Dedifferentiated amniotic fluid mesenchymal stem cell (primary cell): Measurements from ENCODE around the gene TUBB2B.
"Not testable (repeated sequence)": the region's sequence is repeated elsewhere in the genome, so short reads cannot be mapped to it uniquely, and the experiment has no call there.

Experiments
- DNase-seq: peaks from one replicate; pipeline ENCODE4 v3.0.0-alpha.2; 2016; ENCODE audit errors: extremely low spot score

Gene TUBB2B

DNA sequence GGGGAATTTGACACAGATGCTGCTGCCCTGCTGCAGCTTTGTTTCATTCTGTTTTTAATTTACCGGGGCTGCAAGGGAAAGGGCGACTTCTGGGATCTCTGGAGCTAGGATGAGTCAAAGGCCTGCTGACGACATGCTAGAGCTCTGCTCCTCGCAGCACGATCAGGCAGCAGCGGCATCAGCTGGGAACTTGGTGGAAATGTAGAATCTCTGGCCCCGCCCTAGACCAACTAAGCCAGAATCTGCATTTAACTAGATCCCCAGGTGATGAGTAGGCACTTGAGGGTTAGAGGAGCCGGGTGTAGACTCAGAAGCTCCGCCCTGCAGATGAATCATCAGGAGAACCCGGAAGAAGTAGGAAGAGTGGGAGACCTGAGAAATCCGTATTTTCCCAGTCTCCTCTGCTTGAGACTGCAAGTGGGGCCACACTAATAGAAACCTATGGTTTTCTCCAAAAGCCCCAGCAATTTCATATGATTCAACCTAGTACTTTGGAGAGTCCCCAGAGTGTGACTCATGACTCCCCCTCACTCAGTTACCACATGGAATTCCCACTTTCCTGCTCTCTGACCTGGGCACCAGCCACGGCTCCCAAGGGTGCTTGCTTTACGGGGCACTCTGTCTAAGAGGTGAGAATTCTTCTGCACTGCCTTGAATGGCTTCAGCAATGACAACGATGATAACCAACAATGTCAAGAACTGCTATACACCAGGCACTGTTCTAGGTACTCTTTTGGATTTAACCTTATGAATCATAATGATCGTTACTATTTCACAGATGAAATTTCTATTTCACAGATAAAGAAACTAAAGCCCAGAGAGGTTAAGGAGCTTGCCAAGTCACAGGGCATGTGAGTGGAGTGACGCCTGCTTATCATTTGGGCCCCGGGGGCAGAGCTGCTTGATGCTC is 18.1 kb downstream of the TUBB2B start:
- peak; percentile 94 for DNase-seq

DNA sequence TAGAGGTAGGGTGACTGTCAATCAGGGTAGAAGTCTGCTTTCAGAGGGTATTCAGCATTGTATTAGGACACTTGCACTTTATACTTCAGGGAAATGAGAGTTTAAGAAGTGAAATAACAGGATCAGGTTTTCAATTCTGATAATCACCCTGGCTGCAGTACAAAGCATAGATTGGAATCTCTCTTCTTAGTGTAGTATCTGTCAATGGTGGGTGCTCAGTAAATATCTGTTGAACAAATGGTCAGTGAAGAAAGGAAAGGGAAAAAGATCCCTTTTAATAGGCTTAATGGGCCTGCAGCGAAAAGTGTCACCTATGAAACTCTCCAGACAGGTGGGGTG is 18.7 kb downstream of the TUBB2B start:
- no peak for DNase-seq

DNA sequence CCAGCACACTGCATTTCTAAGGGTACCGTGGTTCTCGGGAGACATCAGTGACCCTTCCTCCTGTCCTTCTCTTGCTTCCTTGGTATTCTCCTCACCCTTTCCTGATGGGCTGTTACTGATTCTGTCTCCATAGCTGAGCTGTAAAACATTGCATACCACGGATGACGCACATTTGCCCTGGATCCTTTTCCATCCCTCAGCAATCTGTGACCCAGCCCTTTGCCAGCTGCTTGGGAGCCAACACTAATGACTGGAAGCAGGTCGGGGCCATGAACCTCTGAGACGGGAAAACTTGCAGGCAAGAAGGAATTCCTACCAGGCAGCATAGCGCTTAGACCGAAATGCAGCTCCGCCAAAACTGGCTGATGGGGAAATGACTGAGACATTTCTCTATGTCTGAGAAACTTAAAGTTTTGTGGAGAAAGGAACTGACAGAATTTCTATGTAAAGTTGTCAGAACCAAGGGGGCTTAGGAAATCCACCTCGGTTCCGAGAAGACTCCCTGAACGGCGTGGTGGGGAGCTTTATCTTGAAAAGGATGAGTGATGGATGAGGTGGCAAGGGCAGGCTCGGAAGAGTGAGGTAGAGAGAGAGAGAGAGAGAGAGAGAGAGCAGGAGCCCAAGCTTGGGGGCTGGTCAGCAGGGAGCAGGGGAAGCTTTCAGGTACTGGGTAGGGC is 19.2 kb downstream of the TUBB2B start:
- DNase-seq: peak; percentile 78

DNA sequence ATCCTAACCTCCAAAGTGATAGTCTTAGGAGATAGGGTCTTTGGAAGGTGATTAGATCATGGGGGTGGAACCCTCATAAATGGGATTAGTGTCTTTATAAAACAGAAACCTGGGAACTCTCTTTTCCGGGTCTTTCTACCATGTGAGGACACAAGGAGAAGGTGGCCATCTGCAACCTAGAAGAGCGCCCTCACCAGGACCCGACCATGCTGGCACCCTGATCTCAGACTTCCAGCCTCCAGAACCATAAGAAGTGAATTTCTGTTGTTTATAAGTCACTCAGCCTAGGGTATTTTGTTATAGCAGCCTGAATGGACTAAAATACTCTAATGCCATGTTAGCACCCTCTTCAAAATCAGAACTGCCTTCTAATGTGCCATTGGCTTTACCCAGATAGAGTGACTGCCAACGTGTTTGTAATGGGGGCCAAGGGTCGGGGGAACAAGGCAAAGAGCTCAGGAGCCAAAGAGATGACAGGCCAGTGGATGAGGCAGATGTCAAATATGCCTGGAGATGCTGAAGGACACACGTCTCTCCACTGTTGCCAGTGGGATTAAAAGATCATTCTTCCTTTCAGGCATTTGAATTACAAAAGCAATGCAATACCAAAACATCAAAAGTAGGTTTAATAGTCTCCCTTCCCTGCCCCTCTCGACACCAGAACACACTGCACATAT is 21.0 kb downstream of the TUBB2B start:
- DNase-seq: no peak

DNA sequence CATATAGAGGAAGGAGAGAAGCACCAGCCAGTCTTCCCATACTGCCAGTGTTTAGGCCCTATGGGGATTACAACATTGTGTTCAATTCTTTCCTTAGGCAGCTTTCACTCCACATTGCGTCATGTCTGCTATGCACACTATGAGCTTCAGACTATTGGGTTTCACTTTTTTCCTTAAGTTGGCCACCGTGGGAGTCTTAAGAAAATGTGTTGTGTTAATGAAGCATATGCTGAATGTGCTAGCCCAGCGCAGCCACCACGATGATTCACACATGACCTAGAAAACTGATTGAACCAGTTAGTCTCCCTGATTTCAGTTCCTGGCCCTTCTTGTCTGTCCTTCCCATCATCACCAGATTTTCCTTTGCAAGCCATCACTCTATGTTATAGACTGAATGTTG is 21.5 kb downstream of the TUBB2B start:
- peak; percentile 73 for DNase-seq

DNA sequence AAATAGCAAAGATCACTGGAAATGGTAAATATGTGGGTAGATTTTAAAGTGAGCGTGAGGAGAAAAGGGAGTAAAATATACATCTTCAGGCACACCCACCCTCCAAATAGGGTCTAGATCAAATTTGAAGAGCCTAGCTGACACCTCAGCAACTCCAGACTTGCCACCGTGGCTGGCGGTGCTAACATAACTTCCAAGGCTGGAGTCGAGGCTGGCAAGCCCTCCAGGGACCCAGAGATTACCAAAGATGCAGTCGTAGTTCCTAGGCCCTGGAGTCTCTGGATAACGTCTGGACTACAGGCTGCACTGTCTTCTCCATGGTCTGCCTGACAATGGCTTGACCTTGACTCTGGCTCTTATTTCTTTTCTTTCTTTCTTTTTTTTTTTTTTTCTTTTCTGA is 22.5 kb downstream of the TUBB2B start:
- no peak for DNase-seq

DNA sequence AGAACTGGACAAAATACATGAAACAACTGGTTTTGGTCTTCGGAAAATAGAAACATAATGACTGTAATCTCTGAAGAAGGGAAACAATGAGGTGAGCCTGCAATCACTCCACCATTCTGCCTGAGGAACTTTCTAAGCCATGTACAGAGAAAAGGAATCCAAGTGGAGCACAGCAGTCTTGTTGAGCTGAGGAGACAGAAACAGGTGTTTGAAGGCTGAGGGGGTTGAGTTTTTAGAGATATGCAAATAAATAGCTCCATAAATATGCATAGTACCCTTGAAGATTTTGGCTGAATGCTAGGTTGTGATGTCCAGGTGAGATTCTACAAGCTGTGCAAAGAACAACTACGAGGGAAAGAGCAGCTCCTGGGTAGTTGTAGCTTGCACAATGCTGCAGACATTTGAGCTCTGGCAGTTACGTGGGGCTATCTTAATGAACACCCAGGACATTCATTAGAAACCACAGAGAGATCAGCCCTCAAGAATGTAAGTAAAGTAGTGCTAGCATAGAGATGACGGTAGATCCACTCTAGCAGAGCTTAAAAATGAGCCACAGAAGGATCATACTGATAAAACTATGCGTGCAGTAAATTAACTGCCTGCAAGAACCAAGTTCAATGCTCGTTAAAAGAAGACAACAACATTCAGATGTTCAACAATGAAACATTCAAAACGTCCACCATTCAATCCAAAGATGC is 24.3 kb downstream of the TUBB2B start:
- no peak for DNase-seq

DNA sequence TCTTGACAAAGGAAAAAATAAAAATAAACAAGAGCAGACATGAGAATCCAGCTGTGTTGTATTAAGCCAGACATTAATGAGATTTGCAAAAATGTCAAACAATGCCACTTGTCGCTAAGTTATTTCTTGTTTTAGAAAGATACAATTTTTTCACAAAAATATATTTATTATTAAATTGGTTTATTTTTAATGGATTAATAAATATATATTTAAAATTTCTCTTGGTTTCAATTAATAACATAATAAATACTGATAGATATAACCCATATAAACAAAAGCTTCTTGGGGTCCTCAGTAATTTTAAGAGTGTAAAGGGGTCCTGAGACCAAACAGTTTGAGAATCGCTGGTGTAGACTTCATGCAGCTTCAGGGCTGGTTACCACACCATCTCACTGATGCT is 26.1 kb downstream of the TUBB2B start:
- no peak for DNase-seq

DNA sequence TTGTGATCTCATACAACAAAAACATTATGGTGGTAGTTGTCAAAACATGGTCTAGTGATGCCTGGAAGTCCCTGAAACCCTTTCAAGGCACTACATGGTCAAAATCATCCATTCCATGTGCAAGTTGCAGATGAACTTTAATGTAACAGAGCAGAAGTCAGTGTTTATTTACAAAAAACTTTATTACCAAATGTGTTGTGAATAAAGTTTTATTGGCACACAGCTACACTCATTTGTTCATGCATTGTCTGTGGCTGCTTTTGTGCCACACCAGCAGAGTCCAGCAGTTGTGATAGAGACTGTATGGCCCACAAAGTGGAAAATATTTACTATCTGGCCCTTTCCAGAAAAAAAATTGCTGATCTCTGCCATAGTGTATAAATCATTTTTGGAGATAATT is 26.8 kb downstream of the TUBB2B start:
- no peak for DNase-seq

DNA sequence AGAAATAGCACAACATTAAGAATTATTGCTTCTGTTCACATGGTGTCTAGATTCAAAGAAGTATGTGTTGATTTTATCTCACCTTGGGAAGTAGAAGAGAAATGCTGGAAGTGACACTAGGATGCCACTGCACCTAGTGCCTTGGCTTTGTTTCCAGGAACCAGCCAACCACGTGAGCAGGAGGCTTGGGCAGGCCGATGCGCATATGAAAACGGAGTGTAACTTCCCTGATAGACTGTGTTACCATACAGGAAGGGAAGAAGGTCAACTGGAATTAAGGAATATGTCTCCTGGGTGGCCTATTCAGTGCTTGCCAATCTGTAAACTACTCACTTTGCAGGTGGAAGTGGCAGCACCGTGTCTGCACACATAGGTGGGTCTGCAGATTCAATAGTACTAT is 28.1 kb downstream of the TUBB2B start:
- no peak for DNase-seq

DNA sequence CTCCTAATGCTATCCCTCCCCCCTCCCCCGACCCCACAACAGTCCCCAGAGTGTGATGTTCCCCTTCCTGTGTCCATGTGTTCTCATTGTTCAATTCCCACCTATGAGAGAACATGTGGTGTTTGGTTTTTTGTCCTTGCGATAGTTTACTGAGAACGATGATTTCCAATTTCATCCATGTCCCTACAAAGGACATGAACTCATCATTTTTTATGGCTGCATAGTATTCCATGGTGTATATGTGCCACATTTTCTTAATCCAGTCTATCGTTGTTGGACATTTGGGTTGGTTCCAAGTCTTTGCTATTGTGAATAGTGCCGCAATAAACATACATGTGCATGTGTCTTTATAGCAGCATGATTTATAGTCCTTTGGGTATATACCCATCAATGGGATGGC is 29.7 kb downstream of the TUBB2B start:
- DNase-seq: not testable (repeated sequence)

DNA sequence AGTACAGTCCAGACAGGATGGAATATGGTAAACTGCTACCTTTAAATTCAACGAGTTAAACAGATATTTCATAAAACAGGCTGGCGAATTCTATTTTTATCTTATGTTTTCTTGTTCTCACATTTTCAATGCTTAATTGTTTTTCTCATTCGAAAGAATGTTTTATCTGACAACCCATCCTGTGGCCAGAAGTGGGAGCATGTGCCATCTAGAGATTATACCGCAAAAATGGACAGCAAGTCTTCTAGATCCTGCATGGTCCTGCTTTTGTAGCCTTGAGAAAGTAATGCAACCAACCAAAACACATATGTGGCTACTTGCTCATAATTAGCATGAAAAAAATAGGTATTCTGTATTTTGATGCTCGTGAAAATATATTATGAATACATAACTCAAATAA is 30.7 kb downstream of the TUBB2B start:
- DNase-seq: no peak

DNA sequence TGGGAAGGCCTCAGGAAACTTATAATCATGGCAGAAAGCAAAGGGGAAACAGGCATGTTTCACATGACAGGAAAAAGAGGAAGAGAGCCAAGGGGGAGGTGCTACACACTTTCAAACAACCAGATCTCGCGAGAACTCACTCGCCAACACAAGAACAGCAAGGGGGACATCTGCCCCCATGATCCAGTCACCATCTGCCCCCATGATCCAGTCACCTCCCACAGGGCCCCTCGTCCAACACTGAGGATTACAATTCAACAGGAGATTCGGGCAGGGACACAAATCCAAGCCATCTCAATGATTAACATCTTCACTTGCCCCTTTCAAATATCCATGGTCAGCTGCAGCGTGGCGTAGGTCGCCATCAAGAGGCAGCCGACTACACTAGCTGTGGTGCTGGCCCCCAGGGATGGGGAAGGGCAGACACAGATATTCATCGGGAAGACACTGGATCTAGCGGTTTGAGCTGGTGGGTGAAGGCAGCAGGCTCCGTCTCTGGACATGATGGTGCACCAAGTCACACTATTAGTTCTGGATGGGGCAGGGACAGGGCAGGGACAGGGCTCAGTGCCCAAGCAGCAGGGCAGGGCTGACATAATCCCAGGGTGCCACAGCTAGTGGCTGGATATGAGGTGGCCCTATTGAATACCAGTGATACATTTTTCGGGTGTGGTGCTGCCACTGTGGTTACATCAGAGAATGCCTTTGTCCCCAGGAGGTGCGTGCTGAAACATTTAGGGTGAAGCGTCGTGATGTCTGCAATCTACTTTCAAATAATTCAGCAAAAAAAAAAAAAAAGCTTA is 31.6 kb downstream of the TUBB2B start:
- DNase-seq: no peak

DNA sequence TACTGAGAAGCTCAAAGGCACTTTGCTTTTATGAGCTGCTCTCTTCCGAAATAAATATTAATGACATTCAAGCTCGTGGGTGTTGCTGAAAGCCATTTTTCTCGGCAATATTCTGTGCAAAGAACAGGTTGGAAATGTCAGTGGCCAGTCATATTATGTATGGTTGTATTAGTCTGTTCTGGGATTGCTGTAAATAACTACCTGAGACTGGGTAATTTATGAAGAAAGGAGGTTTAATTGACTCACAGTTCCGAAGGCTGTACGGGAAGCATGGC is 32.1 kb downstream of the TUBB2B start:
- no peak for DNase-seq

DNA sequence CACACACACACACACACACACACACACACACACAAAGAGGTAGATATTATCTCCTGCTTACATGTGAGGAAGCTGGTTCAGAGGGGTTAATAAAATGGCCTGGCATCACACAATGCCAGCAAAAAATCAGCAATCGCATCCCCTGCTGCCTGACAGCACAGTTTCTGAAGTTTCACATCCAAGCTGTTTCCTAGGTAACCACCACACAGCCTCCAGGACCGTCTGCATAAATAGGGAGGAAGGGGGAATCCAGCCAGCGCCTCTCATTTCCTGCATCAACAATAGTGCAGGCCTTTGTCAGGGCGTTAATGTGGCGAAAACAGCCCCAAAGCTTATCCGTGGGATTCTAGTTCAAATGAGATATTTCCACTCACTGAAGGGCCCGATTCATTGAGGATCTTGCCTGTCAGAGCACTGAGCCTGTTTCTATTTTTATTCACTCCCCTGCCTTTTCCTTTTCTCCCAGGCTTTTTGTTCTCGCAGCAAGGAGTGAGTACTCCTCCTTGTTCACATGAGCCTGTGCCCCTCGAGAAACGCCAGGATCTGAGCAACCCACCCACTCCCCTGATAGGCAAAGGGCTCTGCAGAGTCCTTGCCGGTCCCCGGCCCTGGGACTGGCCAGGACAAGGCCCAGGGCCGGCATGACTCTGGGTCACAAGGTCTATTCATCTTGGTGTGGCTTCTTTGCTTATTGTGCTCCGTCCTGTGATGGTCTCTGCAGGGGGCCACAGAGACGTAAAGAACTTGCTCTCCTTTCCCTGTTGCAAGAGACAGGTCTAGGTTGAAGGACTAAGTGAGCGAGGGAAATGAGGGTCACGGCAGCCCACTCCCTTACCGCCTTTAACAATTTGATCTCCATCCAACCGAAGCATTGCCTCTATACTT is 32.7 kb downstream of the TUBB2B start:
- DNase-seq: no peak

DNA sequence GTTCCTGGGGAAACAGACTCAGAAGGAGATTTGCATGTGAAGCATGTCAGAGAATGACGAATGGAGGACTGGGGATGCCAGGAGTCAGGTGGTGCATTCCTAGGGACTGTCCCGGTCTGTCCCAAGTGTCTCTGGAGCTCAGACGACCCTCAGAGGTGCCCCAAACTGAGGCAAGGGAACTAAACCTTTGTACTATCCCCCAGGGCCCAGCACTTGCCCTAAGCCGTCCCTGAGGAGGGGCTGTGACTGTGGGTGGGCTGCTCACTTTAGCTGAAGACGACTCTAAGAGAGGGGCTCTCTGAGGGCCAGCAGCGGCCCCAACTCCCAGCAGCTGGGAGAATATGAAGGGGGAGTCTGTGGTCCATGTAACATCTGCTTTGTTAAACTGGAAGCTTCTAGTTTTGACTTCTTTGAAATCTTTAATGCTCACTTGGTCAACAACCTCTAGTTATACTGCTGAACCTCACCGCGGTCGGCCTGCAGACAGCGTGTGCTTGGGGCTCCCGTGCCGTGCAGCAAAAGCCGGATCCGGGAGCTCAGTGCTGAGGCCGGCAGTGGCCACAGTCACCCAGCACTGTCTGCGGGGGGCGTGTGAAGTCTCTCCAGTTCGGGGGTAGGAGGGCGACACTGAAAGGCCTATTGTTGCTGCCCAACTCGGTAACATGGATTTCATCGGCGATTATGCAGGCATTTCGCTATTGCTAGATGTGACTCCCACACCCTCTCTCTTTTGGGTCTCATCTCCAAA is 34.2 kb downstream of the TUBB2B start:
- no peak for DNase-seq

DNA sequence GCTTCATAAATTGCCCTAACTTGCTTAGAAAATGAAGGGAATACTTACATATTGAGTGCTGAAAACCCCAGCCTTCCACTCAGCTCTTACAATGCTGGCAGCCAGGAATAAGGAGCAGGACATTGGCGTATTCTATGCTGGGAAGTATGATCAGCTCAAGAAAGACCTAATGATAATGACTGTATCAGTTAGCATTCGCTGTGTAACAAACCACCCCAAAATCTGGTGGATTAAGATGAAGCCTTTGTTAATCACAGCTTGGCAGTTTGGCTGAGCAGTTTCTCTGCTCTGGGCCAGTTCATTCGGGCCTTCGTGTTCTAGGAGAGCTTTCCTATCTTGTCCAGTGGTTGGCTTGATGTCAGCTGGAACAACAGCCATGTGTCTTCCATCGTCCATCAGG is 36.7 kb downstream of the TUBB2B start:
- DNase-seq: no peak

DNA sequence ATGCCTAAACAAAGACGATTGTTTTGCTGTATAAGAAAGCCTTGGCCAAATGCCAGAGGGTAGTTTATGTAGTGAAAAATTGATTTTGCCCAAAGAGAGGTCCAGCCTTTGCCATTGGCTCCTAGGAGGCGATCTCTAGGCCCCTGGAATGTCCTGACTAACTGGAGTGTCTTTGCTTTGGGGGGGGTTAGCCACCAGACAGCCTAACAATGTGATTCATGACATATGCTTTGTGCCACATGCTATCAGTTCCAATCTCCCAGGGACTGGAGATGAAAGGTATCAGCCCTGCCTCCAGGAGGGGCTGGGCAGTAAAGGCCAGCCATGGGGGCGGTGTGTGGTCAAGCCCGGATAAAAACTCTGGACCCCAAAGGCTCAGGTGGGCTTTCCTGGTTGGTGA is 37.4 kb downstream of the TUBB2B start:
- DNase-seq: no peak

DNA sequence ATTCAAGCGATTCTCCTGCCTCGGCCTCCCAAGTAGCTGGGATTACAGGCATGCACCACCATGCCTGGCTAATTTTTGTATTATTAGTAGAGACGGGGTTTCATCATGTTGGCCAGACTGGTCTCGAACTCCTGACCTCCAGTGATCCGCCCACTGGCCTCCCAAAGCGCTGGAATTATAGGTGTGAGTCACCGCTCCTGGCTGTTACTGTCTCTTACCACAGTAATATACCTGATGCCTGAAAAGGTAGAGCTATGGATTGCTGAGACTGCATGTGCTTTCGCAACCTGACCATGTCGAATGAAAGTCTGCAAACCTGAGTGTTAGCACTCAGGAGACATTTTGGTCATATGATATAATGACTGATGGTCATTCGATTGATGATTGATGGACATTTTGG is 38.3 kb downstream of the TUBB2B start:
- not testable (repeated sequence) for DNase-seq

DNA sequence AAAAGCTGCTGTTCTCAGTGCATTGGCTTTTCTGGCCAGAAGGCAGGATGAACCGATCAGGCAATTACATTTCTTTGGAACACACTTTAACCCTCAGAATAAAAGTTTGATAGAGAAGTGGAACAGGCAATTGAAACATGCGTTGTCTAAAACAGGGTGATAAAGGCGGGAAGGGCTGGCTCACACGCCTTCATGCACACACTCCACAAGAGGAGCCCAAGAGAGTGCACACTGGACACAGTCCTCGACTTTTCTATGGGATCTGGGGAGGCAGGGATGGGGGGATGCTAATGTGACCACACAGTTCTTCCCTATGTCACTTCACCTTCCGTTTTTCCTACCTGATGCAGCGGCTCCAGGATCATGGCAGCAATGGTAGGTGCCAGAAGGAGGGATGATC is 39.2 kb downstream of the TUBB2B start:
- DNase-seq: no peak
